HG03159 (cell line): Measurements from ENCODE around the gene AADAC.
A peak's percentile ranks its signal among the peaks of the same experiment; 100 is the strongest.
"Not testable (repeated sequence)": the region's sequence is repeated elsewhere in the genome, so short reads cannot be mapped to it uniquely, and the experiment has no call there.

Source experiments
- ATAC-seq: cut with Tn5 transposase; IDR thresholded peaks from one replicate; pipeline ENCODE4 v1.9.1; 2021; ENCODE audit warnings: mild to moderate bottlenecking, moderate library complexity; ENCODE audit not compliant: unreplicated experiment

Gene AADAC

GRCh38 chr3:151852074-151852811 lies 38.3 kb downstream of the AADAC start:
- ATAC-seq = no peak

DNA sequence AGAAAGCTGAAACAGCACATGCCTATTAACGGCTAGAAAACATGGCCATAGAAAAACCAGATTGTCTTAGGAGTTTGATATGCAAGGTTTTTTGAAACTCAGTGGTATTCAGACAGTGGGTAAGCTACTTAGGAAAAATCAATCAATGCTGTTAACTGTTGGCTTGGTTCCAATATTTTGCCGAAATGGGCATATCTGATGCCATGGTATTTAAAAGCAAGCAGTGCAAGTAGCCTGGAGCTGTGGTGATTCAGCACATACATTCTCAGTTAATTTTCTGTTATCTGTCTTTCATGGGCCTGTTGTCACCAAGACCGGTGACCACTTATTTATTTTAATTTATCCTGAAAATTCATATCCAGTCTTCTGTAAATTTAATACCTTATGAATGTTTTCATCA lies 42.2 kb downstream of the AADAC start:
- no peak for ATAC-seq

DNA sequence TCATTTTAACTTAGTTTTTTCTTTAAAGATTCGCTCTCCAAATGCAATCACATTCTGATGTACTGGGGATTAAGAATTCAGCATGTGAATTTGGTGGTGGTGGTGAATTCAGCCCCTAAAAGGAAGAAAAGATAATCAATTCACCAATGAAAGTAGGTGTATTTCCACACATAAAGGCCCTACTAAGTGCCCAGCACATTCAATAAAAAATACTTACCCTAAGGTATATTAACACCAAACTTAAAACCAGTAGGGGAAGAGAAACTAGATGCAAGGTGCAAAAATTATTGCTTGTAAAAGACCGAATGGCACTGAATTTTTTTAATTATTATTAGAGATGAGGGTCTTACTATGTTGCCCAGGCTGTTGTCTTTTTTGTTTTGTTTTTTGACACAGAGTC lies 42.7 kb downstream of the AADAC start:
- no peak for ATAC-seq

- no peak for ATAC-seq
Measured at GRCh38 chr3:151859233-151859673, 45.3 kb downstream of the AADAC start.

DNA sequence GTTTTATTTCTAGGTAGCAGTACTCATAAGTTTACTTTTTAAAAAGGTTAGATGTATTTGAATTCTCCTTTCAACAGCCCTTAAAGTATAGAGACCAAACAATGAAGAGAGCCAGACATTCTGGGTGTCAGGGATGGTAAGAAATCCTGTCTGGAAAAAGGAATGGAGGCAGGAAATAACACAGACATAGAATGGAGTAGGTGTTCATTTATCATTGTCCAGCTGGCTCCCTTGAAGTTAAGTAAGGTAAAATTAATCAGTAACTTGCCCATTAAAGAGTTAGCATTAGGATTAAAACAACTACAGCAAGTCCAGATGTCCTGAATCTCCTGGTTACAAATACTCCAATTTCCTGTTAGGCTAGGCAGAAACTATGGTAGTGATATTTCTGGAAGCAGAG lies 46.0 kb downstream of the AADAC start:
- ATAC-seq = no peak

- ATAC-seq = no peak
Measured at GRCh38 chr3:151863611-151864010, 49.7 kb downstream of the AADAC start.

DNA sequence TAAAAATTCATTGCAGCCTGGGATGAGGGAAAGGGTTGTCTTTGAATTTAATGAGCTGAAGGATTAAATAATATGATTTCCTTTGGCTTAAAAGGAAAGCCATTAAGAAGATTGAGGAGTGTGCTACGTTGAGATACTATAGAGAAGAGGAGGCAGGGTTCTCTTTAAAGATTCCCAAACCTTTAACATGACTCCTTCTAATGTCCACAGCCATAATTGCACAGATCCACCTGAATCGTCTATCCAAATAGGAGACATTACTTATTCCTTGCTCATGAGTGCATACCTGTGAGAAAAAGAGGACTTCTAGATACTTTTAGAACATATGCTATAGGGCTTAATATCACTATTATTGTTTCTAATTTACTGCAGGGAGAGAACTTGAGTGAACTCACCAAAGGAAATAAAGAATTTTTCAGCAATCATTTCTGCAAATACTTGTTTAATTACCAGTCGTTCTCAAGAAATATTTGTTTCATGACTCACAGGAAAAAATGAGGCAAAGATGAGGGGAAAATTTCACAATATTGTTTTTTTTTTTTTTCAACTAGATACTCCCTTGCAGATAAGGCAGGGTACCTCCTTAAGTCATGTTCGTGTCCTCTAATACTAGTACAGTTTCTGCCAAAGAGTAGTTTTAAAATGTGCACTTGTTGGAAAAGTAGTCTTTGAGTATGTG lies 50.6 kb downstream of the AADAC start:
- ATAC-seq = no peak

- no peak for ATAC-seq
Measured at GRCh38 chr3:151866711-151867410, 52.9 kb downstream of the AADAC start.

GRCh38 chr3:151867666-151868065 lies 53.8 kb downstream of the AADAC start:
- ATAC-seq = no peak

DNA sequence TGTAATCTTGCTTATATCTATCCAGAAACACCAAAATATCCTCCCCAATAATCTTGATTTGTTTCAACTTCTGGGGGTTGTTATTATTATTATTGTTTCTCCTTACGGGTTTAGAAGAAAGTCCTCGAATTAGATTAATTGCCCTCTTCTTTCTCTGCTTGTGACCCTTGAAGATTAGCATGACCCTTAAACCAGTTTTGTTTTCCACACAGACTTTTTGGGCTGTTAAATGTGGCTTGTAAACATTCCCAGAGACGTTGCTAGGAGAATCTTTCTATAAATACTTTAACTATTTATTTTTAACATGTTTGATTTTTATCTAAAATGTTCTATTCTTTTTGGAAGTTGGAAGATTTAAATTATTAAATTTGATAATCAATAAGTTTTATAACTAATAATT lies 55.3 kb downstream of the AADAC start:
- ATAC-seq = no peak

- ATAC-seq = peak; percentile 73
Measured at GRCh38 chr3:151871639-151872468, 57.9 kb downstream of the AADAC start.

- no peak for ATAC-seq
Measured at GRCh38 chr3:151873398-151873797, 59.5 kb downstream of the AADAC start, which contains the start of gene SUCNR1. SUCNR1 (plus strand) TSS chr3:151873643; CDS start chr3:151879893, 6,250 bp downstream.

DNA sequence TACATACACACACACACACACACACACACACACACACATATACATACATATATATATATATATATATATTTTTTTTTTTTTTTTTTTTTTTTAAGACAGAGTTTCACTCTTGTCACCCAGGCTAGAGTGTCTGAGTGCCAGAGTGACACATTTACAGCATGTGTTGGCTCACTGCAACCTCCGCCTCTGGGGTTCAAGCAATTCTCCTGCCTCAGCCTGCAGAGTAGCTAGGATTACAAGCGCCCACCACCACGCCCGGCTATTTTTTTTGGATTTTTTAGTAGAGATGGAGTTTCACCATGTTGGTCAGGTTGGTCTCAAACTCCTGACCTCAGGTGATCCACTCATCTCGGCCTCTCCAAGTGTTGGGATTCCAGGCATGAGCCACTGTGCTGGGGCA lies 60.2 kb downstream of the AADAC start:
- ATAC-seq = not testable (repeated sequence)

DNA sequence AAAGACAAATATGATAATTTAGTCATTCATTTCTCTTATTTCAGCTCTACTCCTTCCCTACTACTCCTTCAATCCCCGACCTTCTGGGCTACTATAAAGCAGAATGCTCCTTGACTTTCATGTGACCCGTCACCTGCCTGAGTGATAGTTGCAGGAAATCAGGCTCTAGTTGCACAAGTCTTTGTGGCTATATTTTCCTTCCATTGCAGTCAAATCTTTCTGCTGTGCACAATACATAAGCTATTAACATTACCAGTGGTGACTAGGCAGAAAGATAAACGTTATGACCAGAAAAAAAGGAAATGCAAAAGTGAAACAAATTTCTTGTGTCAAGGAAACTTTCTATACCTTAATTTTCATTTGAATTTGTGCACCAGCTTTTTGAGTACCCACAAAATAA lies 61.8 kb downstream of the AADAC start:
- peak; percentile 85 for ATAC-seq

DNA sequence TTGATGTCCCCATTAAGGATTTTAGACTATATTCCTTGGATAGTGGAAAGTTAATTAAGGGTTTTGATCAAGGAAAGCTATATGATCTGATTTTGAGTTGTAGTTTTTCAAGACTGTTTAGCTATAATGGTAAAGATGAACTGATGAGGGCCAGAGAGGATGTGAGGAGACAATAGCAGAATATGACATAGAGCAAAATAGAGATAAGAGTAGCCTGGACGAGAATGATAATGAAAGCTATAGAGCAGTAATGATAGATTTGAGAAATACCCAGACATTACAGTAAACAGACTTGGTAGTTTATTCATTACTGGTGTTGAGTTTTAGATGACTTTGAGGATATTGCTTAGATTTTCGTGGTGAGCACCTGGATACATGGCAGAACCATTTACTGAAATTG lies 63.4 kb downstream of the AADAC start:
- ATAC-seq = no peak
